ENCODE measurements around the gene OR2A14. TPM values are rescaled to one million over a fixed set of nuclear protein-coding genes. Genes with fewer than 3 reads are reported as not detected.

OR2A14 gene
- total RNA-seq, 1 donor from 2014 or later, result not detected

Other genes starting within 250 kb of the OR2A14 start
- gene TCAF1, start 221.0 kb upstream of the OR2A14 start, total RNA-seq, result 12.3 and 17.6 TPM in 2 replicates
- not detected in 2 replicates for gene OR2F2, start 187.9 kb upstream of the OR2A14 start, total RNA-seq
- gene OR2F1, start 168.3 kb upstream of the OR2A14 start, total RNA-seq, result not detected in 2 replicates
- gene OR6B1, start 122.9 kb upstream of the OR2A14 start, total RNA-seq, result not detected in 2 replicates
- gene OR2A5, start 74.2 kb upstream of the OR2A14 start, total RNA-seq, result not detected in 2 replicates
- not detected in 2 replicates for gene OR2A25, start 53.4 kb upstream of the OR2A14 start, total RNA-seq
- not detected in 2 replicates for gene OR2A12, start 36.9 kb upstream of the OR2A14 start, total RNA-seq
- gene OR2A2, start 13.6 kb upstream of the OR2A14 start, total RNA-seq, result not detected in 2 replicates
- 0.53 and 2.2 TPM in 2 replicates for gene CTAGE4, start 60.3 kb downstream of the OR2A14 start, total RNA-seq
- 25.8 and 30.3 TPM in 2 replicates for gene ARHGEF35, start 72.7 kb downstream of the OR2A14 start, total RNA-seq
- gene OR2A42, start 116.4 kb downstream of the OR2A14 start, total RNA-seq, result not detected in 2 replicates
- 0.53 and 1.7 TPM in 2 replicates for gene OR2A7, start 141.6 kb downstream of the OR2A14 start, total RNA-seq
- 1.7 and 2.4 TPM in 2 replicates for gene CTAGE8, start 146.1 kb downstream of the OR2A14 start, total RNA-seq
- not detected in 2 replicates for gene OR2A1, start 189.2 kb downstream of the OR2A14 start, total RNA-seq
- gene ARHGEF5, start 232.2 kb downstream of the OR2A14 start, total RNA-seq, result 10.5 and 14.3 TPM in 2 replicates